HG03039 (cell line): Measurements from ENCODE around the gene RAB33A.
"Not testable (repeated sequence)": the region's sequence is repeated elsewhere in the genome, so short reads cannot be mapped to it uniquely, and the experiment has no call there.

Experiments
- ATAC-seq: cut with Tn5 transposase; IDR thresholded peaks from one replicate; pipeline ENCODE4 v1.9.1; 2021; ENCODE audit warnings: mild to moderate bottlenecking, moderate library complexity; ENCODE audit not compliant: unreplicated experiment

Gene RAB33A

DNA sequence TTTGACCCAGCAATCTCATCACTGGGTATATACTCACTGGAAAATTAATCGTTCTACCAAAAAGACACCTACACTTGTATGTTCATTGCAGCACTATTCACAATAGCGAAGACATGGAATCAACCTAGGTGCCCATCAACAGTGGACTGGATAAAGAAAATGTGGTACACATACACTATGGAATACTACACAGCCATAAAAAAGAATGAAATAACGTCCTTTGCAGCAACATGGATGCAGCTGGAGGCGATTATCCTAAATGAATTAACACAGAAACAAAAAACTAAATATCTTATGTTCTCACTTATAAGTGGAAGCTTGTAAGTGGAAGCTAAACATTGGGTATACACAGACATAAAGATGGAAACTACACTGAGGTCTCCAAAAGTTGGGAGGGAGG is 59.4 kb downstream of the RAB33A start:
- not testable (repeated sequence) for ATAC-seq
